GM18526 (cell line): ENCODE results near the gene COL4A2.

Experiments
- POLR2A ChIP-seq: IDR thresholded peaks from 3 replicates; pipeline ENCODE4 v1.6.1; 2011; ENCODE audit not compliant: insufficient read length; ENCODE audit errors: extremely low read depth

The COL4A2 gene

GRCh38 chr13:110409581-110409992 lies 102.5 kb downstream of the COL4A2 start:
- no peak for TF ChIP-seq POLR2A

- no peak for TF ChIP-seq POLR2A
Measured at GRCh38 chr13:110410000-110410399, 102.9 kb downstream of the COL4A2 start.

- no peak for TF ChIP-seq POLR2A
Measured at GRCh38 chr13:110410936-110411687, 104.0 kb downstream of the COL4A2 start.

GRCh38 chr13:110411688-110412059 lies 104.6 kb downstream of the COL4A2 start:
- no peak for TF ChIP-seq POLR2A

GRCh38 chr13:110412132-110412914 lies 105.2 kb downstream of the COL4A2 start:
- TF ChIP-seq POLR2A: no peak

GRCh38 chr13:110413016-110413675 lies 106.1 kb downstream of the COL4A2 start:
- TF ChIP-seq POLR2A: no peak

GRCh38 chr13:110413676-110414040 lies 106.6 kb downstream of the COL4A2 start:
- TF ChIP-seq POLR2A: no peak

GRCh38 chr13:110414283-110414682 lies 107.2 kb downstream of the COL4A2 start:
- TF ChIP-seq POLR2A: no peak

- TF ChIP-seq POLR2A: no peak
Measured at GRCh38 chr13:110414931-110415330, 107.8 kb downstream of the COL4A2 start.

- TF ChIP-seq POLR2A: no peak
Measured at GRCh38 chr13:110415669-110416068, 108.6 kb downstream of the COL4A2 start.

GRCh38 chr13:110416131-110417025 lies 109.3 kb downstream of the COL4A2 start:
- TF ChIP-seq POLR2A: no peak

GRCh38 chr13:110418944-110419343 lies 111.9 kb downstream of the COL4A2 start:
- no peak for TF ChIP-seq POLR2A

- TF ChIP-seq POLR2A: no peak
Measured at GRCh38 chr13:110419381-110419791, 112.3 kb downstream of the COL4A2 start.

GRCh38 chr13:110419946-110420345 lies 112.9 kb downstream of the COL4A2 start:
- no peak for TF ChIP-seq POLR2A

GRCh38 chr13:110420626-110421025 lies 113.5 kb downstream of the COL4A2 start:
- no peak for TF ChIP-seq POLR2A
